IMR-90 (cell line): Measurements from ENCODE around the gene CCL13. TPM values are rescaled to one million over a fixed set of nuclear protein-coding genes. Genes with fewer than 3 reads are reported as not detected.

Experiments
- ATAC-seq: fragments of 200-7000 bp; cut with Tn5 transposase; 2 replicates; pipeline ENCODE4 v1.9.1; 2020; ENCODE audit warnings: low read depth, mild to moderate bottlenecking, moderate library complexity
- BruUV-seq: library from RNA; stranded (reverse); fragments of 400-500 nt; replicated peaks from 2 replicates; lab custom pipeline; 2021; lab: Mats Ljungman, UMichigan
- CTCF ChIA-PET: fragments of 300-600 bp; formaldehyde crosslinking; extraction: SDS; loops from one replicate; lab custom pipeline; 2021; ENCODE audit warnings: antibody characterized with exemption; lab: Yijun Ruan, JAX
- POLR2A ChIA-PET: fragments of 300-600 bp; sonication (Branson Sonifier 250); formaldehyde crosslinking; loops from one replicate; lab custom pipeline; 2022; ENCODE audit warnings: antibody characterized with exemption; ENCODE audit not compliant: unreplicated experiment; lab: Charles Lee
- DNase-seq: peaks from one replicate; pipeline ENCODE4 v3.0.0; 2013
- H2AFZ ChIP-seq: replicated peaks from 2 replicates; pipeline ENCODE3; 2013; ENCODE audit warnings: low read length, mild to moderate bottlenecking; ENCODE audit not compliant: poor library complexity
- H2AK5ac ChIP-seq: 2 replicates; pipeline ENCODE4 v1.6.1; 2013; ENCODE audit warnings: low read depth, low read length, inconsistent platforms
- H2AK9ac ChIP-seq: replicated peaks from 2 replicates; pipeline ENCODE3; 2013; ENCODE audit warnings: mild to moderate bottlenecking, low read depth, low read length, moderate library complexity; ENCODE audit not compliant: poor library complexity
- H2BK120ac ChIP-seq: 2 replicates; pipeline ENCODE4 v1.6.1; 2013; ENCODE audit warnings: low read depth, low read length, inconsistent platforms
- H2BK15ac ChIP-seq: 3 replicates; pipeline ENCODE4 v1.6.1; 2013; ENCODE audit warnings: low read depth, low read length, inconsistent platforms
- H2BK20ac ChIP-seq: 2 replicates; pipeline ENCODE4 v1.6.1; 2013; ENCODE audit warnings: low read depth, mild to moderate bottlenecking, inconsistent platforms, low read length, moderate library complexity
- H2BK5ac ChIP-seq: 2 replicates; pipeline ENCODE4 v1.6.1; 2013; ENCODE audit warnings: mild to moderate bottlenecking, low read depth, low read length, inconsistent platforms; ENCODE audit not compliant: poor library complexity, severe bottlenecking
- H3K14ac ChIP-seq: replicated peaks from 2 replicates; pipeline ENCODE4 v1.6.1; 2013; ENCODE audit warnings: low read depth, low read length, inconsistent platforms
- H3K18ac ChIP-seq: 2 replicates; pipeline ENCODE4 v1.6.1; 2013; ENCODE audit warnings: low read depth, low read length, control low read depth
- H3K23ac ChIP-seq: 2 replicates; pipeline ENCODE4 v1.6.1; 2013; ENCODE audit warnings: low read depth, low read length, inconsistent platforms
- H3K27ac ChIP-seq: 2 replicates; pipeline ENCODE4 v1.5.1; 2013; ENCODE audit warnings: mild to moderate bottlenecking, control low read depth, low read length; ENCODE audit not compliant: insufficient read depth
- H3K27me3 ChIP-seq: 2 replicates; pipeline ENCODE4 v1.6.1; 2013; ENCODE audit warnings: low read length; ENCODE audit not compliant: control insufficient read depth, insufficient read depth
- H3K36me3 ChIP-seq: 2 replicates; pipeline ENCODE4 v1.6.1; 2013; ENCODE audit warnings: low read length, mixed read lengths; ENCODE audit not compliant: control insufficient read depth, insufficient read depth
- H3K4ac ChIP-seq: 2 replicates; pipeline ENCODE4 v1.6.1; 2013; ENCODE audit warnings: low read depth, low read length, inconsistent platforms
- H3K4me1 ChIP-seq: 2 replicates; pipeline ENCODE4 v1.6.1; 2013; ENCODE audit warnings: low read length, mixed read lengths; ENCODE audit not compliant: control insufficient read depth, insufficient read depth
- H3K4me2 ChIP-seq: 2 replicates; pipeline ENCODE4 v1.6.1; 2013; ENCODE audit warnings: low read depth, mild to moderate bottlenecking, control low read depth, low read length, moderate library complexity
- H3K4me3 ChIP-seq: 2 replicates; pipeline ENCODE4 v1.5.1; 2013; ENCODE audit warnings: low read depth, mild to moderate bottlenecking, control low read depth, low read length, moderate library complexity; ENCODE audit not compliant: insufficient read depth
- H3K56ac ChIP-seq: 2 replicates; pipeline ENCODE4 v1.6.1; 2013; ENCODE audit warnings: low read length, inconsistent platforms; ENCODE audit not compliant: insufficient read depth; ENCODE audit errors: extremely low read depth
- H3K79me1 ChIP-seq, 2 experiments: 2 replicates each; pipeline ENCODE4 v1.6.1; 2013; ENCODE audit warnings: low read length in 2 of 2, inconsistent platforms in 1 of 2, low read depth in 1 of 2
- H3K9ac ChIP-seq: 2 replicates; pipeline ENCODE4 v1.6.1; 2013; ENCODE audit warnings: low read depth, low read length, control low read depth
- H3K9me1 ChIP-seq: 2 replicates; pipeline ENCODE4 v1.6.1; 2013; ENCODE audit warnings: low read length, inconsistent platforms; ENCODE audit not compliant: insufficient read depth
- H3K9me3 ChIP-seq: 2 replicates; pipeline ENCODE4 v1.6.1; 2013; ENCODE audit warnings: low read length; ENCODE audit not compliant: control insufficient read depth, insufficient read depth
- H4K20me1 ChIP-seq: 2 replicates; pipeline ENCODE4 v1.6.1; 2013; ENCODE audit warnings: low read length, inconsistent platforms; ENCODE audit not compliant: insufficient read depth
- H4K5ac ChIP-seq: 2 replicates; pipeline ENCODE4 v1.6.1; 2013; ENCODE audit warnings: mild to moderate bottlenecking, low read depth, low read length, control low read depth
- H4K8ac ChIP-seq, 2 experiments: 2 replicates each; pipeline ENCODE4 v1.6.1; 2013; ENCODE audit warnings: low read depth in 2 of 2, low read length in 2 of 2, control low read depth in 1 of 2, inconsistent platforms in 1 of 2
- H4K91ac ChIP-seq: 2 replicates; pipeline ENCODE4 v1.6.1; 2013; ENCODE audit warnings: low read depth, low read length, inconsistent platforms; ENCODE audit not compliant: insufficient read depth
- BHLHE40 ChIP-seq: fragments of 150-350 bp; IDR thresholded peaks from 2 replicates; pipeline ENCODE4 v1.6.1; 2016; ENCODE audit warnings: mild to moderate bottlenecking, low read depth, low read length
- CTCF ChIP-seq: conservative IDR thresholded peaks from 2 replicates; pipeline ENCODE4 v1.5.1; 2012; ENCODE audit warnings: mild to moderate bottlenecking, low read depth, low read length, improper control_type of control experiment
- MAZ ChIP-seq: IDR thresholded peaks from 2 replicates; pipeline ENCODE4 v1.6.1; 2012; ENCODE audit warnings: low read depth, mild to moderate bottlenecking, low read length, improper control_type of control experiment, moderate library complexity, borderline replicate concordance
- MXI1 ChIP-seq: IDR thresholded peaks from 2 replicates; pipeline ENCODE4 v1.6.1; 2012; ENCODE audit warnings: low read depth, mild to moderate bottlenecking, low read length, moderate library complexity, borderline replicate concordance
- POLR2A ChIP-seq: IDR thresholded peaks from 2 replicates; pipeline ENCODE4 v1.6.1; 2012; ENCODE audit warnings: mild to moderate bottlenecking, low read depth, low read length
- RAD21 ChIP-seq: IDR thresholded peaks from 2 replicates; pipeline ENCODE4 v1.6.1; 2012; ENCODE audit warnings: low read length, improper control_type of control experiment
- WGBS, 2 experiments: methylation state at CpG; one replicate each; pipeline versions ENCODE4 v1.1.5 to v1.1.7; 2013; ENCODE audit warnings: missing lambda C conversion rate in 2 of 2; ENCODE audit not compliant: insufficient read length in 1 of 2; ENCODE audit errors: extremely low coverage in 2 of 2; 5-methylcytosine and 5-hydroxymethylcytosine counted together
- dilution Hi-C: fragments of 300-500 bp; cut with HindIII; formaldehyde crosslinking; loops from one replicate; pipeline ENCODE4 v1.14.3; 2018; ENCODE audit warnings: low sequenced_read_pairs; ENCODE audit not compliant: unreplicated experiment
- in situ Hi-C: fragments of 300-500 bp; cut with MboI; formaldehyde crosslinking; loops from 3 replicates; pipeline ENCODE4 v1.14.3; 2019; ENCODE audit warnings: low sequenced_read_pairs, inconsistent platforms, mixed read lengths
- intact Hi-C: fragments of 100-400 bp; cut with micrococcal nuclease; formaldehyde crosslinking; loops from 2 replicates; pipeline ENCODE4 v1.10.0; 2022
- polyA plus RNA-seq, 3 experiments: library from polyadenylated mRNA; depleted of rRNA; stranded (reverse); fragments of >200 nt; gene quantifications; 2 replicates each; pipeline ENCODE4 v1.2.3, GENCODE V29; 2012; ENCODE audit warnings: low replicate concordance in 1 of 3
- total RNA-seq: library from RNA; depleted of rRNA; stranded (reverse); fragments of >200 nt; gene quantifications from 2 replicates; pipeline ENCODE4 v1.2.3, GENCODE V29; 2012

Gene CCL13
- total and polyA plus RNA-seq, 2 of the 4 experiments (the other 2 are of a cell fraction) = 0.18 TPM; not detected in 1

- Histone ChIP-seq H2AK5ac (no peak overlapping the region), H2BK120ac (no peak overlapping the region), H4K5ac (no peak overlapping the region), H4K20me1 (no peaks in the 10 kb centered on the region), H3K14ac (no peak overlapping the region), H3K27me3 (peaks cover 22% of the 10 kb centered on the region), H4K91ac (no peak overlapping the region), H4K8ac (no peak overlapping the region), H3K4ac (no peak overlapping the region), H2BK5ac (no peak overlapping the region), H3K27ac (no peak overlapping the region), H3K4me1 (no peaks in the 10 kb centered on the region), H2BK20ac (no peak overlapping the region), H3K4me2 (no peak overlapping the region), H2AFZ (no peak overlapping the region), H3K9me1 (no peaks in the 10 kb centered on the region), H3K18ac (no peak overlapping the region), H3K56ac (no peak overlapping the region), H3K36me3 (no peaks in the 10 kb centered on the region), H3K9me3 (no peaks in the 10 kb centered on the region), H2AK9ac (no peak overlapping the region), H2BK15ac (no peak overlapping the region), H3K79me1 (no peaks in the 10 kb centered on the region), H3K9ac (no peak overlapping the region), H3K4me3 (no peak overlapping the region), H3K23ac (no peak overlapping the region)
- ATAC-seq (no peak), DNase-seq (no peak)
- in situ Hi-C loops (loop anchor here (10.0 kb wide), 1 partner anchor 595 kb away; no protein-coding TSS in a partner anchor), intact Hi-C loops (no loop called here), dilution Hi-C loops (no loop called here)
- ChIA-PET CTCF (interaction anchor here (0.9 to 1.0 kb wide), 2 partner anchors 8 to 169 kb away, joined by 5 to 7 read pairs; no protein-coding TSS in a partner anchor), POLR2A (no interaction called here)
- no CpG with 5 or more reads among the region's 3 CpGs for WGBS, 2 experiments
- no peak for TF ChIP-seq BHLHE40
- no peak for TF ChIP-seq POLR2A
- no peak for TF ChIP-seq CTCF
- no peak for TF ChIP-seq MAZ
- TF ChIP-seq RAD21 = no peak
- no peak for TF ChIP-seq MXI1
- BruUV-seq = no TSS peak
Observed at GRCh38 chr17:34369571-34369970, 13.3 kb downstream of the CCL13 start.
